Epithelial cell of prostate (primary cell): ENCODE data around the gene TMEM94.

Source experiments
- DNase-seq: peaks from one replicate; pipeline ENCODE4 v3.0.0-alpha.2; 2011; ENCODE audit warnings: low read depth, low spot score
- H3K27ac ChIP-seq: fragments of 450-650 bp; 2 replicates; pipeline ENCODE4 v1.5.1; 2017; ENCODE audit warnings: mild to moderate bottlenecking

The TMEM94 gene

DNA sequence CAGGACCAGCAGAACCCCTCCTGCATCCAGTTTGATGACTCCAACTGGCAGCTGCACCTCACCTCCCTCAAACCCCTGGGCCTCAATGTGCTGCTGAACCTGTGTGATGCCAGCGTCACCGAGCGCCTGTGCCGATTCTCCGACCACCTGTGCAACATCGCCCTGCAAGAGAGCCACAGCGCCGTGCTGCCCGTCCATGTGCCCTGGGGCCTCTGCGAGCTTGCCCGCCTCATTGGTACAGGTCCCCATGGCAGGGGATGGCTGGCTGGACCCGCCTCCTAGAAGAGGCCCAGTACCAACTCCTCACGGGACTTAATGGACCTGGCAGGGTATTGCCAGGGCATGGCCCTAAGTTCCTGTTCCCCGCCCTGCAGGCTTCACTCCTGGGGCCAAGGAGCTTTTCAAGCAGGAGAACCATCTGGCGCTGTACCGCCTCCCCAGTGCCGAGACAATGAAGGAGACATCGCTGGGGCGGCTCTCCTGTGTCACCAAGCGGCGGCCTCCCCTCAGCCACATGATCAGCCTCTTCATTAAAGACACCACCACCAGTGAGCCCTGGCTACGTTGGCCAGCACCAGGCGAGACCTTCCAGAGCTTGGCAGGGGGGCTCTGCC is 36.2 kb downstream of the TMEM94 start:
- DNase-seq, result no peak
- H3K27ac ChIP-seq, result no peak overlapping the region

- DNase-seq, result no peak
- no peak overlapping the region for H3K27ac ChIP-seq
Observed at GRCh38 chr17:75493476-75494129, 37.2 kb downstream of the TMEM94 start.

- no peak overlapping the region for H3K27ac ChIP-seq
- DNase-seq, result no peak
Observed at GRCh38 chr17:75494326-75494877, 38.0 kb downstream of the TMEM94 start.

- DNase-seq, result no peak
- no peak overlapping the region for H3K27ac ChIP-seq
Observed at GRCh38 chr17:75496005-75496404, 39.6 kb downstream of the TMEM94 start.

DNA sequence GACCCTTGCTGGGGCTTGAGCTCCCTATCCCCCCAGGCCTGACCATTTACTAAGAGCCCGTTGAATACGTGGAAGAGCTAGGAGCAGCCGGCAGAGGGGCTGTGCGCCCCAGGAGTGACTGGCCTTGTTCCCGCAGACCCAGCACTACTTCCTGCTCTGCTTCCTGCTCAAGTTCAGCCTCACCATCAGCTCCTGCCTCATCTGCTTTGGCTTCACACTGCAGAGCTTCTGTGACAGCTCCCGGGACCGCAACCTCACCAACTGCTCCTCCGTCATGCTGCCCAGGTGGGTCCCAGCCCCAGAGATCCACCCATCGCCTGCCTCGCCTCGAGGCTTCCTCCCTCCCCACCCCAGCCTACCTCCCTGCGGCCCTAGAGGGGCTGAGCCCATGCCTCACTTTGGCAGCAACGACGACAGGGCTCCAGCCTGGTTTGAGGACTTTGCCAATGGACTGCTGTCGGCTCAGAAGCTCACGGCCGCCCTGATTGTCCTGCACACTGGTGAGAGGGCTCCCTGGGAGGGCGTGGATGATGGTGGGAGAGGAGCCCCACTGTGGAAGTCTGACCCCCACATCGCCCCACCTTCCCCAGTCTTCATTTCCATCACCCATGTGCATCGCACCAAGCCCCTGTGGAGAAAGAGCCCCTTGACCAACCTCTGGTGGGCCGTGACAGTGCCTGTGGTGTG is 41.7 kb downstream of the TMEM94 start:
- no peak for DNase-seq
- H3K27ac ChIP-seq, result no peak overlapping the region

- no peak for DNase-seq
- no peak overlapping the region for H3K27ac ChIP-seq
Observed at GRCh38 chr17:75498726-75499213, 42.3 kb downstream of the TMEM94 start.

GRCh38 chr17:75499313-75500022 is 43.0 kb downstream of the TMEM94 start:
- no peak for DNase-seq
- H3K27ac ChIP-seq, result no peak overlapping the region

GRCh38 chr17:75500419-75501216 is 44.2 kb downstream of the TMEM94 start:
- no peak for DNase-seq
- no peak overlapping the region for H3K27ac ChIP-seq

DNA sequence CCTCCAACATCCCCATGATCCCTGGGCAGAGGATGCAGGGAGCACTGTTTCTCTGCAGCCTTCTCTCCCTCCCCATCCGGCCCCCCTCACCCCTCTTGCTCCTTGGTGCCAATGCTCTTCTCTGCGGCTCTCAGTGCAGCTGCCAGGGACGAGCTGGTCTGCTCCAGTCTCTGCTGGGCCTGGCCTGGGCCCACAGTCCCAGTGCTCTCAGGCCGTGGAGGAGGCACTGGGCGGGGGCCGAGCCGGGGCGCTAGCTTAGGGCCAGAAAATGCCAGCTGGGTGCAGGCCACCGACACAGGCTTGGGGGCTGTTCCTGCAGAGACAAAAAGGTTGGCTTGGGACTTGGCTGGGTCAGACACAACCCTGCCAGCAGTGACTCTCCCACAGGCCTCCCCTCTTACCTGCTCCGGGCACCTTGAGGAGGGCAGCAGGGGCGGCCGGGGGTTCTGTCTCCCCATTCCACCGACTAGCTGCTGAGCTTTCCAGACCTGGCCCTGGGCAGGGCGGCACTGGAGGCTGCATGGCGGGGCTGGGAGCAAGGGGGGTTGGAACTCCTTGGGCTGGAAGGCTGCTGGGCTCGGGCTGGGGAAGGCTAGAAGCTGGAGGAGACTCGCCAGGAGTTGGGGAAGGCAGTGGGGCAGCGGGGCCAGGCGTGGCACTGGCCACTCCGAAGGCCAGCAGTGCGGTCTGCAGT is 45.1 kb downstream of the TMEM94 start:
- no peak for DNase-seq
- H3K27ac ChIP-seq, result no peak overlapping the region

- H3K27ac ChIP-seq, result no peak overlapping the region
- no peak for DNase-seq
Observed at GRCh38 chr17:75502072-75502720, 45.8 kb downstream of the TMEM94 start.

DNA sequence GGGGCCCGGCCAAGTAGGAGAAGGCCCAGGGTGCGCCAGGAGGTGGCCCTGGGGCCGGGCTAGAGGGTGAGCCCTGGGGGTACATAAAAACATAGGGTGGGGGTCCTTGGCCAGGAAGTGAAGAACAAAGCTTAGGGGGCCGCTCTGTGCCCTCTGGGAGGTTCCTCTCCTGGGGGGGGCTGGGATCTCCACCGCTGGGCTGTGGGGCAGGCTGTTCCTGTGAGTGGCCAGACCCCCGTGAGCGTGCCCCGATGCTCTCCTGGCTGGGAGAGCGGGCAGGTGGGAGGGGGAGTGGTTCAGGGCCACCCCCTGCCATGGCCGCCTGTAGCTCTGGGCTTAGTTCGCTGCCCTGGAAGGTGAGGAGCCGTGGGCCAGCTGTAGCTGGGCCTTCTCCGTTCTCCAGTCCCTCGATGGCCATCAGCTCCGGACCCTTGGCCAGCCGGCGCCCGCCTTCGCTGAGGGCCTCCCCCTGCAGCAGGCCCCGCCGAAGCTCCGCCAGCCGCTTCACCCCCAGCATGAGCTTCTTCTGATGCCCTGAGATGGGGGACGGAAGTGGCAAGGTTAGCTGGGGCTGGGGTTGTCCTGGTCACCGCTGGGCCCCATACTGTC is 46.4 kb downstream of the TMEM94 start:
- DNase-seq, result no peak

DNA sequence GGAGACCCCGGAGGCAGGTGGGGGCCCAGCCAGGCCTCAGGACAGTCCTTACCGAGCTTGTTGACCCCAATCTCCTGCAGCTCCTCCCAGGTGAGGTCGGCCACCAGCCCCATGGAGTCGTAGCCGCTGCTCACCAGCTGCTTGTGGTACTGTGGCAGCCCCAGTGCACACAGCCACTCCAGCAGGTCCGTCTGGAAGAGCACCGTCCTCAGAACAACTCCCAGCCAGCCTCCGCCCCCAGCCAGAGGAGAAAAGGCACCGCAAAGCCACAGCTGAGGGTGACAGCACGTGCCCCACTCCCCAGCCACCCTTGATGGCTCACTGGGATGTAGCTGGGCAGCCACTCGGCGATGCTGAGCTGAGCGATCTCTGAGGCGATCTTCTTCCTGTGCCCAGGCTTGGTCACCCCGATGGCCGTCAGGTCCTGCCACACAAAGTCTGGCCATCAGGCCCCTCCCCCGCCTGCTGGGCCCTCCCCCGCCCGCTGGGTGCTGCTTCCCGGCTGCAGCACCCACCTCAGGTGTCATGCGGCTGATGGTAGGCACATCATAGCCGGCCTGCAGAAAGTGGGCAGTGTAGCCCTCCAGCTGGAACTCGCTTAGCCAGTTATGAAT is 47.0 kb downstream of the TMEM94 start:
- no peak for DNase-seq
- H3K27ac ChIP-seq, result no peak overlapping the region

More for the DNA sequence above, 46.4 kb downstream of the TMEM94 start:
- H3K27ac ChIP-seq, result no peak overlapping the region

DNA sequence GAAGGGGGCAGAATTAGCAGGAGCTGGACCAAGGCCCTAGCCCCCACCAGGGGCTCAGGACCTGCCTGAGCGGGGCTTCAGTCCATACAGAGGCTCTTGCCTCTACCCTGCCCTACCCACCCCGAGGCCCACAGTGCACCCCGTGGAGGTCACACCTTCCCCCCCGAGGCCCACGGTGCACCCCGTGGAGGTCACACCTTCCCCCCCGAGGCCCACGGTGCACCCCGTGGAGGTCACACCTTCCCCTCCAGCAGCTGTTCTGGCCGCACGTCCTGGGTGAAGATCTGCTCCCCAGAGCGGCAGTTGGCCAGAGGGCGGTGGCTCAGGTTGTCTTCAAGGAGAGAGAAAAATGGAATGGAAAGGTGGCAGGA is 47.5 kb downstream of the TMEM94 start:
- no peak overlapping the region for H3K27ac ChIP-seq
- DNase-seq, result no peak

DNA sequence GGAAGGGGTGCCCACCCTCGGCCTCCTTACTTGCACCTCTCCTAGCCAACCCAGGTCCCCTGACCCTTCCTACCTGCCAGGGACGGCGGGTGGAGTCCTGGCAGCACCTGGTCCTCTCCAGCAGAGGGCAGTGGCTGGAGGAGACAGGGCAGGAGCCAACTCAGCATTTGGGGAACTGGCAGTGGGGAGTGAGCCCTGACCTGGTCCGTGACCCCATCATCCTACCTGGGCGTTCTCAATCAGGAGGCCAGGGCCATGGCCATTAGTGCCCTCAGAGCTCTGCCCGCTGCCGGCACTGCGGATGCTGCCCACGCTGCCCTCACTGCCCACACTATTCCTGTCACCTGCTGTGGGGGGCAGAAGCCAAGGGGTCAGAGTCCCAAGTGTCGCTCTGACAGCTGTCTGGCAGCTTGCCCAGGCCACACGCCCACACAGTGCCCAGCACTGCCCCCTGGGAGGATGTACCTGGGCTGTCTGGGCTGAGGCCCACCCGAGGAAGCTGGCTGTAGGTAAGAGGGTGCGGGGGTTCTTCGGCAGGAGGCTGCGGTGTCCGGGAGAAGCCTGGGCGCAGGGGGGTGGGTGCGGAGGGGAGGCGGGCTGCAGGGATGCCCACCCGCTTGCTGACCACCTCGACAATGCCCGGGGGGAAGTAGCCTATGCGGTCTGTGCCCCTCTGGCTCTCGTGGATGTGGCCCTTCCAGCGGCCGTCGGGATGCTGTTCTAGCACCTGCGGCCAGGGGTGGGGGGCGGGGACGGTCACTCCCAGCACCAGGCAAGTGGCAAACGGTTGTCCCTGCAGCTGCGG is 48.1 kb downstream of the TMEM94 start:
- H3K27ac ChIP-seq, result no peak overlapping the region
- no peak for DNase-seq

- DNase-seq, result no peak
- H3K27ac ChIP-seq, result no peak overlapping the region
Observed at GRCh38 chr17:75505152-75505409, 48.6 kb downstream of the TMEM94 start.

GRCh38 chr17:75505640-75506039 is 49.2 kb downstream of the TMEM94 start:
- no peak overlapping the region for H3K27ac ChIP-seq
- DNase-seq, result no peak

- no peak for DNase-seq
- H3K27ac ChIP-seq, result no peak overlapping the region
Observed at GRCh38 chr17:75506134-75506533, 49.7 kb downstream of the TMEM94 start.
